Epidermal melanocyte (primary cell): ENCODE results near the gene SLC22A13.
"Not testable (repeated sequence)": the region's sequence is repeated elsewhere in the genome, so short reads cannot be mapped to it uniquely, and the experiment has no call there.

Experiments used
- DNase-seq: peaks from one replicate; pipeline ENCODE4 v3.0.0; 2011; ENCODE audit warnings: low spot score; ENCODE audit not compliant: insufficient read length

SLC22A13 gene

DNA sequence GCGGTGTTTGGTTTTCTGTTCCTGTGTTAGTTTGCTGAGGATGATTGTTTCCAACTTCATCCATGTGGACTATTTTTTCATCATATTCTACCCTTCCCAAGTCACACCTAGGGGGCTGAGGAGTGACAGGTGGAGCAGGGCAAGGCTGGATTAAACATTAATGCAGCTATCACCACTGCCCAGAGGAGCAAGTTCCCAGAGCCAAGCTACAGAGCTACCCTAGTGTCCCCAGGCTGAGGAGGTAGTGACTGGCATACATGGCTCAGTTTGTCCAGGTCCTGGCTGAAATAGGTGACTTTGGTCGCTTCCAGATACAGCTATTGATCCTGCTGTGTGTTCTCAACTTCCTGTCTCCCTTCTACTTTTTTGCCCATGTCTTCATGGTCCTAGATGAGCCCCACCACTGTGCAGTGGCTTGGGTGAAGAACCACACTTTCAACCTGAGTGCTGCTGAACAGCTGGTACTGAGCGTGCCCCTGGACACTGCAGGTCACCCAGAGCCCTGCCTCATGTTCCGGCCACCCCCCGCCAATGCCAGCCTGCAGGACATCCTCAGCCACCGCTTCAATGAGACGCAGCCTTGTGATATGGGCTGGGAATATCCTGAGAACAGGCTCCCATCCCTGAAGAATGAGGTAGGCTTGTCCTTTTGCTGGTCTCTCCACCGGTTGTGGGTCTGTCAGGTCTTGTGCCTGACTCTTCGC lies at the start of gene SLC22A13:
TSS of gene SLC22A13 (plus strand) at position 209 of the 704 bp plus-strand sequence. CDS start at position 258, 49 bp downstream.
- no peak for DNase-seq

DNA sequence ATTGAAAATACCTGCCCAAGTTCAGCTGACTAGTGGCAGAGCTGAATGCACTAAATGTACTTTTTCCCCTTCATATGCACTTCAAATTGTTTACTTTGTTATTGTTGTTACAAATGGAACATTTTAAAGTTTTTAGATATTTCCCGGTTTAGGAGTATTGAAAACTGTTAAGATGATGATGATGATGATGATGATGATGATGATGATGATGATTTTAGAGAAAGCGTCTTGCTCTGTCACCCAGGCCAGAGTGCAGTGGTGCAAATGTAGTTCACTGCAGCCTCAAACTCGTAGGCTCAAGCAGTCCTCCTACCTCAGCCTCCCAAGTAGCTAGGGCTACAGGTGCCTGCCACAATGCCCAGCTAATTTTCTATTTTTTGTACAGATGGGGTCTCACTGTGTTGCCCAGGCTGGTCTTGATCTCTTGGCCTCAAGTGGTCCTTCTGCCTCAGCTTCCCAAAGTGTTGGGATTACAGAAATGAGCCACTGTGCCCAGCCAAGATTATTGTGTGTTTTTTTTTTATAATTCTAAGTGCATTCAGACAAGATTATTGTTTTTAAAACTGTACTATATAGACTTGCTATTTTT lies 45.9 kb upstream of the SLC22A13 start:
- no peak for DNase-seq

- DNase-seq, result no peak
Observed at GRCh38 chr3:38221005-38221404, 44.6 kb upstream of the SLC22A13 start.

DNA sequence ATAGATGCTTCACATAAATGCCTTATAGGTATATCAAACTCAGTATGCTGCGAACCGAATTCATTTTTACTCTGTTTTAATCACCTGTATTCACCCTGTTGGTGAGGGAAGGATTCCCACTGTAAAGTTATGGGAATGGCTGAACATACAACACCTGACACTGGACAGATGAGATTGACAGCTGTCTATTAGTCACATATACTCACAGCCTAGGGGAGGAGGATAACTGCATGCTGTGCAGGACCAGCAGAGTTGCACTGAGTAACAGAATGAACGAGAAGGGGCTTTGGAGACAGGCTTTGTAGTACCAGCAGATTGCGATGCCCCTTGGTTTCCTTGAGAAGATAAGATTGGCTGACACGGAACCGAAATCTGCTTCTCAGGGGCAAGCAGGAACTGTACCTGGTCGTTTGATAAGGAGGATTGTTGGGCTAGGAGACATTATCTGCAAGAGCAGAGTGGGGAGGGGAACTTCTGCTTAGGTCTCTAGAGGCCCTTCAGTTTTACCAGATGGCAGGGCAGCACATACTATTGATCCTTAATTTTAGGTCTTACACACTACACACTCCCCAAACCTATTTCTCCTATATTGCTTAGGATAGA lies 43.5 kb upstream of the SLC22A13 start:
- no peak for DNase-seq

- no peak for DNase-seq
Observed at GRCh38 chr3:38224357-38224756, 41.3 kb upstream of the SLC22A13 start.

DNA sequence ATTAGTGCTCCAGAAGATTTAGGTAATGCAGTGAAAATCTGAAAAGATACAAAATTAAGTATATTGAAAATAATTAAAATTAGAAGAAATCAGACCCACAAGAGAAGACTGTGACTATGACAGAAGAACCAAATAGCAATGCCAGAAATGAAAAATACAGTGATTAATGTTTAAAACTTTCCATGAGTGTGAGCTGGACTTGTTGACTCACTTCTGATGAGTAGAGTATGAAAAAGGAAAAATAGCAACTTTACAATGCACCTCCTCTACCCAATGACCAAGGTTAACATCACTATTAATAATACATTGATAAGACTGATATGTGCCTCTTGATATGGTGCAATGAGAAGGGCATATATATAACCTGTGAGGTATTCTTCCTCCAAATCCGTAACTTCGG lies 39.3 kb upstream of the SLC22A13 start:
- no peak for DNase-seq

DNA sequence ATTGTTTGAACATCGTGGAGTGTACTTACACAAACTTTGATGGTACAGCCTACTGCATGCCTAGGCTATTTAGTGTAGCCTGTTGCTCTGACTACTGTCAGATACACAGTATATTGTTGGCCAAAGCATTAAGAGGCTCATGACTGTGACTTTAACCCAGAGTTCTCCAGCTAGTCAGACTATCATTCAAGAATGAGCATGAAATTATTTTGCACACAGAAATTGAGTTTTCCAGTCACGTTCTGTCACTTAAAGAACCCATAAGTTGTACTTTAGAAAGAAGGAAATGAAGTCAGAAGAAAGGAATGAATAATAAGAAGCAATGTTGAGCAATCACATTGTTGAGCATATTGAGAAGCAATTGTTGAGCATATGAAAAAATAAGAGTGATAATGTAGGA lies 37.6 kb upstream of the SLC22A13 start:
- no peak for DNase-seq

DNA sequence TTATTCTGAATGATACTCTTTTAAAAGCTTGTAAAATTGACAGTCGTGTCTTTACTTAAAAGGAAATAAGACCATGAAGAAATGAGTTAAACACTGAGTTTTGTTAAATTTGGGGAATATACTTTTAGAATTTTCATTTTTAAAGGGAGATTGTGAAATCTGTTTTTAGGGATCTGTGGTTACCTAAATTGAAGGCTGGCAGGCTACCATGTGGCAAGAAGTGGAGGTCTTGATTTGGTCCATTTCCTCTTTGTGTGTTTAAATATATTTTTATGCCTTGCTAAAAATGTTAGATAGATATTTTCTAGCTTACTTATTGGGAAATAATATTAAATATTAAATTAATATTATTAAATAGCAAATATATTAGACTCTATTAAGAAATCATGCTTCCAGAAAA lies 36.6 kb upstream of the SLC22A13 start:
- DNase-seq, result no peak

DNA sequence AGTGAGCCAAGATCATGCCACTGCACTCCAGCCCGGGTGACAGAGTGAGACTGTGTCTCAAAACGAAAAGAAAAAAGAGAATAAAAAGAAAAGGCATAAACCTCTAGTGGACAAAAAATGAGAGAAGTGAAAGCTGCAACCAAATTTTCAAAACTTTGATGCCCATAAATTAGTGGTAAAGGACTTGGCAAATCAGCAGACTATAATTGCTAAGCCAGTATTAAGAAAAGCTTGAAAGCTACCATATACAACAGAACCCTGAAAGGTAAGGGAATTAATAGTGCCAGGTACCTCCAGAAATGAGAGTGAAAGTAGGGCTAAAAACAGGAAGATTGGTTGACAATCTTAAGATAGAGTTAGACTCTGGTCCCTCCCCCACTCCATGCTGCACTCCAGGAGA lies 32.9 kb upstream of the SLC22A13 start:
- DNase-seq, result no peak

DNA sequence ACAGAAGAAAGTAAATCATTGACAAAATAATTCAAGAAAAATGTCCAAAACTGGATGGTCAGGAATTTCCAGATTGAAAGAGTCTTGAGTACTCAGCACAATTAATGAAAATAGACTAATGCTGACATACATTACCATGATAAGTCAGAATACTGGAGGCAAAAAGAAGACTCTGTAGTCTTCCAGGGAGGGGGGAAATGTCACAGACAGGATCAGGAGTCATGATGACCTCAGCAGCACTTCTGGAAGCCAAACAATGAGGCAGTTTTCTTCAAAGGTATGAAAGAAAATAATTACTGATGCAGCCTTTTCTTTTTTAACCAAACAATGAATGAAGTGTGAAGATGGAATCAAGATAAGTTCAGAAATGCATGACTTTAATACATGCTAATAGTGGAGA lies 30.1 kb upstream of the SLC22A13 start:
- DNase-seq, result no peak

GRCh38 chr3:38238416-38239008 lies 27.1 kb upstream of the SLC22A13 start:
- no peak for DNase-seq

GRCh38 chr3:38242812-38243211 lies 22.8 kb upstream of the SLC22A13 start:
- DNase-seq, result not testable (repeated sequence)

- no peak for DNase-seq
Observed at GRCh38 chr3:38245930-38246329, 19.7 kb upstream of the SLC22A13 start.

GRCh38 chr3:38247366-38248035 lies 18.1 kb upstream of the SLC22A13 start:
- peak; percentile 27 for DNase-seq

DNA sequence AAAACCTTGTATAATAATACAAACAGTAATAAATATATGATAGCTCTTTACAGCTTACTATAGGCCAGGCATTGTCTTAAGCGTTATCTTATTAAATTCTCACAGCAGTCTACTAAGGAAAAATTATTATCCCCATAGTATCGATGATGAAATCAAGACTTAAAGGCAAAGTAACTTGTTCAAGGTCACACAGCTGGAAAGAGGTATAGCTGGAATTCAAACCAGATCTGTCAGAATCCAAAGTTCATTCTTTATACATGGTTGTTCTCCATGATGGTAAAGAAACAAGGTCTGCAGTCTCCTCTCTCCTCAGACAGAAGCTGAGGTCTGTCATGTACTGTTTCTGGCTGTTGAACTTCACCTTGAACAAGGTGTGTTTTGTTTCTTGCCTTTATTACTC lies 15.4 kb upstream of the SLC22A13 start:
- no peak for DNase-seq

GRCh38 chr3:38251197-38251596 lies 14.4 kb upstream of the SLC22A13 start:
- no peak for DNase-seq

- DNase-seq, result no peak
Observed at GRCh38 chr3:38253704-38254103, 11.9 kb upstream of the SLC22A13 start.

GRCh38 chr3:38254872-38255271 lies 10.7 kb upstream of the SLC22A13 start:
- no peak for DNase-seq

- no peak for DNase-seq
Observed at GRCh38 chr3:38255627-38256026, 10.0 kb upstream of the SLC22A13 start.

DNA sequence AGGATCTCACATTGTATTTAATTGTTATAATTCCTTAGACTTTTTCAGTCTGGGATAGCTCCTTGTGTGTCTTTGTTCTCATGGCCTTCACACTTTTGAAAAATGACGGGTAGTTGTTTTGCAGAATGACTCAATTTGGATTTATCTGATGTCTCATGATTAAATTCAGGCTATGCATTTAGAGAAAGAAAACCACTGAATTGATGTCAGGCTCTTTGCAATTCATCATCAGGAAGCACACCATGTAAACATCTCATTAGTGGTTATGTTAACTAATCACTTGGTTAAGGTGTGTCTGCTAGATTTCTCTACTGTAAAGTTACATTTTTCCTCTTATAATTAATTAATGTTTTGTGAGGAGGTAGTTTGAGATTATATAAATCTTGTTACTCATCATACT lies 8.0 kb upstream of the SLC22A13 start:
- DNase-seq, result no peak

DNA sequence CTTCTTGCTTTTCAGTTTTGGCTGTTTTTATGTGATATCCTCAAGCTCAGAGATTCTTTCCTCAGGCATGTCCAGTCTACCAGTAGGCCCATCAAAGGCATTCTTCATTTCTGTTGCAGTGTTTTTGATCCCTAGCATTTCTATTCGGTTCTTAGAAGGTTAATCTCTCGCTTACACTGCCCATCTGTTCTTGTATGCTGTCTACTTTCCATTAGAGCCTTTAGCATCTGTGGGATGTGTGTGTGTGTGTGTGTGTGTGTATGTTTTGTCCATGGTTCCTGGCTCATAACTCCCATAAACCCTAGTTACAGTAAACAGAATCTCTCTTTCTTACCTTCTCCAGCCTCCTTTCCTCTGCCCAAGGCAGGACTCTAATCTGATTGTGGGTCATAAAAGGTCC lies 5.1 kb upstream of the SLC22A13 start:
- no peak for DNase-seq

- no peak for DNase-seq
Observed at GRCh38 chr3:38264353-38264771, 1.2 kb upstream of the SLC22A13 start.
